HL-60/S4 treated with retinoic acid at 250 ng/mL for 4 days and 3 days (cell line): ENCODE data around the gene ARHGAP6.
"Not testable (repeated sequence)": the region's sequence is repeated elsewhere in the genome, so short reads cannot be mapped to it uniquely, and the experiment has no call there.

ENCODE experiments used
- in situ Hi-C: fragments of 300-500 bp; cut with MboI; formaldehyde crosslinking; loops from 2 replicates; pipeline ENCODE4 v1.7.0; 2022; ENCODE audit warnings: low sequenced_read_pairs

The ARHGAP6 gene

GRCh38 chrX:11532291-11533078 lies 133.2 kb downstream of the ARHGAP6 start:
- in situ Hi-C loops, result loop anchor here (25.0 kb wide), 1 partner anchor 230 kb away; the partner anchor contains the start of gene MSL3

DNA sequence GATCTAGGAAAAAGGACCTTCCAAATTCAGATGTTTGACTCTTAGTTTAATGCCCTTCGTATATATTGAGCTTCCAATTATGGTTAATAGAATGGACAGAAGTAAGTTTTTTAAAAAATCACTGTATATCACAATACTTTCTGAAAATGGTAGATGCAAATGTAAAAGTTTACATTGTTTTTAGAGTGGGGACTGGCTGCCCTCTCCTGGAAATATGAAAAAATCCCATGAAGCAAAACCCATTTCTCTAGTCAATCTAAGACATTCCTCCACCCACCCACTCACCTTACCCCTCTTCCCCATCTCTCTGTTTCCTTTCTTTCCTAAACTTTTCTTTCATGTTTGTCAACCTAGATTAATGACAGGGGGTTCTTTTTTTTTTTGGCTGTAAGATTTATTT lies 134.5 kb downstream of the ARHGAP6 start:
- in situ Hi-C loops, result loop anchor here (25.0 kb wide), 1 partner anchor 231 kb away; the partner anchor contains the start of gene MSL3

DNA sequence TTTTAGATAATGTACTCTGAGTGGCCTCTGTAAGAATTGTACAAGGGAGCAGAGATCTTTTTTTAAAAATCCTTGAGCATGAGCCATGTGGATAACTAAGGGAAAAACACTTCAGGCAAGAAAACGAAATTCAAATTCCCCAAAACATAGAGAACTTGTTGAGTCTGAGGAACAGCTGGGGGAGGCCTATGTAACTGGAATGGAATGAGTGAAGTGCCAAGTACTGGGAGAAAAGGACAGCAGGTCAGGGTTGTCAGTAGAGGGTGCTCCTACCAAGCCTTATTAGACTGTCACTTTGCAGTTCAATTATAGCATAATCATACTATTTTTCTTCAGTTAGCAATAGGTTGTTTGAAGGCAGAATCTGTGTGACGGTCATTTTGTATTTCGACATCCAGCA lies 135.1 kb downstream of the ARHGAP6 start:
- in situ Hi-C loops, result loop anchor here (25.0 kb wide), 1 partner anchor 232 kb away; the partner anchor contains the start of gene MSL3

GRCh38 chrX:11528623-11529022 lies 137.1 kb downstream of the ARHGAP6 start:
- in situ Hi-C loops, result loop anchor here (25.0 kb wide), 1 partner anchor 234 kb away; the partner anchor contains the start of gene MSL3

DNA sequence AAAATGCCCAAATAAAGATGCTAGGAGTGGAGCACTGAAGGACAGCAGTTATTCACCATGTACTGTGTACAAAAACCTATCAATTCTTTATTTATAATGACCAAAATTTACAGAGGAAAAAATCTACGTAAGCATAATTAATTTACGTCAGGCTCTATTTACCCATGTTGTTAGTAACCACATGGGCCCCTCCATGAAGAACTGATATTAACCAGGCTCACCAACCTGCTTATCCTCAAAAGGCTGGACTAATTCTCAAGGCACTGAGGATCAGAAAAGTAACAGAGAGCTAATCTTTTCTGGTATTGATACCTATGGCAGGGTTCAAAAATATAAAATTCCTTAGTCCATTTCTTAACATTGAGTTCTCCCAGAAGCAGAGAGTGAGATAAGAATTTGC lies 140.0 kb downstream of the ARHGAP6 start:
- in situ Hi-C loops, result loop anchor here (25.0 kb wide), 1 partner anchor 237 kb away; the partner anchor contains the start of gene MSL3

DNA sequence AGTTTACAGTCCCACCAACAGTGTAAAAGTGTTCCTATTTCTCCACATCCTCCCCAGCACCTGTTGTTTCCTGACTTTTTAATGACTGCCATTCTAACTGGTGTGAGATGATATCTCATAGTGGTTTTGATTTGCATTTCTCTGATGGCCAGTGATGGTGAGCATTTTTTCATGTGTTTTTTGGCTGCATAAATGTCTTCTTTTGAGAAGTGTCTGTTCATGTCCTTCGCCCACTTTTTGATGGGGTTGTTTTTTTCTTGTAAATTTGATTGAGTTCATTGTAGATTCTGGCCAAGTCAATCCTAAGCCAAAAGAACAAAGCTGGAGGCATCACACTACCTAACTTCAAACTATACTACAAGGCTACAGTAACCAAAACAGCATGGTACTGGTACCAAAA lies 146.5 kb downstream of the ARHGAP6 start:
- in situ Hi-C loops, result not testable (repeated sequence)

GRCh38 chrX:11509786-11510185 lies 155.9 kb downstream of the ARHGAP6 start:
- in situ Hi-C loops, result no loop called here

DNA sequence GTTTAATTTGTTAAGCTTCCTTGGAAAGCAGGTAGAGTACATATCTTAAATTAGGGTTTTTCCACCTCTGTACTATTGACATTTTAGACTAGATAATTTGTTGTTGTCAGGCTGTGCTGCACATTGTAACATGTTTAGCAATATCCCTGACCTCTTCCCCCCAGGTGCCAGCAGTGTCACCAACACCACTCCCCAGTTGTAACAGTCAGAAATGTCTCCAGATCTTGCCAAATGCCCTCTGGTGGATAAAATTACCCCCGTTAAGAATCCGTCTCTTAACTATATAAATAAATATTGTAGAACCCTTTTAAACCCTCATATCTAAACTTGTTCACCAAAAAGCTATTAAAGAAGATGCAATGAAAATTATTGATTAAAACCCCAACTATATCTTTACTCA lies 161.5 kb downstream of the ARHGAP6 start:
- in situ Hi-C loops, result no loop called here

DNA sequence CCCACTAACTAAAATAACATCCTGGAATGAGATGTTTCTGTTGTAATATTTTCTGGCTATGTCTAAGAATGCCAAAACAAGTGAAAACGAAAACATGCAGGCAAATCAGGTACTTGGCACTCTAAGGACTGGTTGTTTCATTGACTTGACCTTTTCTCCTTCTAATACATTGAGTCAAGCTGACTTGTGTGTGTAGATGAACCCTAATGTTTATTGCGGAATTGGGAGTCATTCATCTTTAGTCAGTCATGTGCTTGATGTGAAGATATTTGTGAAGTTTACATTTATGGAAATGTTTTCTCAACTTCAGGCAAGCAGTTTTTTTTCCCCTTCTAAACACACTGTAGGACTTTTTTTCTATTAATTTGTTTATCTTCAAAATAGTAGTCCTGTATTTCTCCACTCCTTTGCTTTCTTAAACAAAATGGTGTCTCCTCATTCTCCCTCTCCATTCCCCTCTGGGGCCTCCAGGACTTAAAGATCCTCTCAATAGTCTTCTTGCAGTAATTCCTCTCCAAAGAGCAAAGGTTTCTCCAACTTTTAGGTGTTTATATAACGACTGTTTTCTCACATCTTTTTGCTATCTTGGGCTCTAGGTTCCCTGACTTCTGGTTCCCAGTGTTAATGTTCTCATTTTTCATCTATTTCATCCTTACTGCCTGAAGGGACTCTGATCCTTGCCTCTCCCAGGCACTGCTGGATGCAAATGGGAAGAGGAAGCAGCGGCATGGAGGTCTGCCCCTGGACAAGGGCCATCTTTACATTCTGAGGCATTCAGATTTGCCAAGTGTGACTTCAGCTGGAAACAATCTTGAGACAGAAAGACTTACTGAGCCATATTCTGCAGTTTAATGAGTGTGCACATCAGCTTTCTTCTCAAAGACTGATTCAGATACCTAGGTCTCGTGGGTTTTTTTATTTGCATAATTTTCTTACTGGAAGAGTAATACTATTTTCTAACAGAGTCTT lies 166.4 kb downstream of the ARHGAP6 start:
- in situ Hi-C loops, result no loop called here

GRCh38 chrX:11491375-11491774 lies 174.3 kb downstream of the ARHGAP6 start:
- in situ Hi-C loops, result not testable (repeated sequence)

- in situ Hi-C loops, result no loop called here
Observed at GRCh38 chrX:11484290-11484689, 181.4 kb downstream of the ARHGAP6 start.

DNA sequence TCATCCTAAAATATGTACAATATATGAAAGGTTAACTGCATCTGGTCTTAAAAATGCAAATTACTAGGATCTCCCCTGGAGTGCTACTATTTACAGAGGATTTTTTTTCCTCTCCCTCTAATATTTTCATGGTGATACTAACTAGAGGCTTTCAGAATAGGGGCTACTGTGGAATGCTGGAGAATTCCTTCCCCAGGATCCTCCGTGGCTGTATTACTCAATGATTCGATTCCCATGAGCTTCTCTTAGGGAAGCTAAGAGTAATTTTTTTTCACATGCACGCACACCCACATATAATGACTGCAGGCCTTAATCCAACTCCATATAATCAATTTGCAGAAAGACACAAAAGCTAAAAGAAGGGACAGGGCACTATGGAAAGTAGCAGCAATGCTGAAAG lies 184.7 kb downstream of the ARHGAP6 start:
- in situ Hi-C loops, result no loop called here

- in situ Hi-C loops, result no loop called here
Observed at GRCh38 chrX:11480626-11481025, 185.1 kb downstream of the ARHGAP6 start.

- in situ Hi-C loops, result no loop called here
Observed at GRCh38 chrX:11478911-11479310, 186.8 kb downstream of the ARHGAP6 start.

GRCh38 chrX:11478026-11478425 lies 187.7 kb downstream of the ARHGAP6 start:
- in situ Hi-C loops, result no loop called here

DNA sequence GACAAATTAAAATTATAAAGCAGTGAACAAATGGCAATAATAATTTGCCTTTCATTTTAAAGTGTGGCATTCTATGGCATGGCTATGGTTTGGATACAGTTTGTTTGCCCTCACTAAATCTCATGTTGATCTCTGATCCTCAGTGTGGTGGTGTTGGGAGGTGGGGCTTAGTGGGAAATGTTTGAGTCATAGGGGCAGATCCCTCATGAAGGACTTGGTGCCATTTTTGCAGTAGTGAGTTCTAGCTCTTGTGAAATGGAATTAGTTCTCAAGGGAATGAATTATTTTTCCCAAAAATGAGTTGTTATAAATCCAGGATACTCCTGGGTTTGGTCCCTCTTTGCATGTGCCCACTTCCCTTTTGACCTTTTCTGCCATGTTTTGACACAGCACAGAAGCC lies 191.1 kb downstream of the ARHGAP6 start:
- in situ Hi-C loops, result no loop called here

GRCh38 chrX:11474021-11474420 lies 191.7 kb downstream of the ARHGAP6 start:
- in situ Hi-C loops, result no loop called here

- in situ Hi-C loops, result no loop called here
Observed at GRCh38 chrX:11472879-11473278, 192.8 kb downstream of the ARHGAP6 start.

- in situ Hi-C loops, result no loop called here
Observed at GRCh38 chrX:11472381-11472780, 193.3 kb downstream of the ARHGAP6 start.

DNA sequence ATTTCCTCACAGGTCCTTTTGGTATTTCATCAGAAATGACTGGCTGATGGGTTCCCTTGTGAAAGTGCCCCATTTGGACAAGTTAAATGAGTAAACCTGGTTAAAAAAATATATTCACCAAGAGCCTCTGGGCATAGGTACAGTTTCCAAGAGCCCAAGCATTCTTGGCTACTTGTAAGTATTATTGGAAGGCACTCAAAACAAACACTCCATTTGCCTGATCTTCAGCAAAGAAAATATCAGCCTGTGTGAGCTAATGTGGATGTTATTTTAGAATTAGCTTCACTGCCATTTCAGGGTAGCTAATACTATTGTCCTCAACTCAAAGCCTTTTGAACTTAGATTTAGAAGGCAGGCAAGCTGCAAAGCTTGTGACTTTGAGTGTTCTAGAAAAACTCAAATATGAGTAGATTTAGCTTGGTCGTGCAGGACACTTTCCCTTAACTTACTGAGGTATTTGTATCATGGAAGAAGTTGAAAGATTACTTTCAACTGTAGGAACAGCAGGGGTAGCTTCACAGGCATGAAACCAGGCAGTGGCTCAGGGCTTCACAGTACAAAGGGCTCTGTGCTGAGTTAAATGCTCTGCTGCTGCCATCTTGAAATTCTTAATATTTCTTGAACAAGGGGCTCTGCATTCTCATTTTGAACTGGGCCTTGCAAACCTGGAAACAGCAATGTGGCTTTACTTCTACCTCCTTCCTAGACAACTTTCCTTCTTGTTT lies 195.3 kb downstream of the ARHGAP6 start:
- in situ Hi-C loops, result no loop called here
